ENCODE measurements around the gene EIF2AK2.

Gene EIF2AK2

GRCh38 chr2:37104178-37104577, 52.6 kb downstream of the EIF2AK2 start:
- in situ Hi-C loops (cut with MboI; ENCODE audit: low sequenced_read_pairs) = no loop called here

GRCh38 chr2:37102588-37102987, 54.2 kb downstream of the EIF2AK2 start:
- H3K36me3 ChIP-seq (replicated peaks) = peaks cover 25% of the 10 kb centered on the region
- no peaks in the 10 kb centered on the region for H3K4me1 ChIP-seq
- in situ Hi-C loops (cut with MboI; ENCODE audit: low sequenced_read_pairs) = no loop called here
- DNase-seq (ENCODE audit: low spot score in 2 of 2) = no peak
- no peaks in the 10 kb centered on the region for H3K27me3 ChIP-seq (ENCODE audit: low read depth)
- no peaks in the 10 kb centered on the region for H3K9me3 ChIP-seq
- no peak overlapping the region for H3K4me3 ChIP-seq

More at GRCh38 chr2:37104178-37104577, 52.6 kb downstream of the EIF2AK2 start:
- Histone ChIP-seq H3K9me3 (no peaks in the 10 kb centered on the region), H3K4me1 (no peaks in the 10 kb centered on the region), H3K4me3 (no peak overlapping the region), H3K36me3 (replicated peaks) (peaks cover 35% of the 10 kb centered on the region), H3K27me3 (ENCODE audit: low read depth) (no peaks in the 10 kb centered on the region)
- no peak for DNase-seq (ENCODE audit: low spot score in 2 of 2)

GRCh38 chr2:37100054-37100453, 56.7 kb downstream of the EIF2AK2 start:
- Histone ChIP-seq H3K36me3 (replicated peaks) (peaks cover 22% of the 10 kb centered on the region), H3K4me1 (no peaks in the 10 kb centered on the region), H3K4me3 (no peak overlapping the region), H3K27me3 (ENCODE audit: low read depth) (no peaks in the 10 kb centered on the region), H3K9me3 (no peaks in the 10 kb centered on the region)
- in situ Hi-C loops (cut with MboI; ENCODE audit: low sequenced_read_pairs) = no loop called here
- no peak for DNase-seq (ENCODE audit: low spot score in 2 of 2)

- Histone ChIP-seq H3K4me3 (no peak overlapping the region), H3K9me3 (no peaks in the 10 kb centered on the region), H3K36me3 (replicated peaks) (peaks cover 31% of the 10 kb centered on the region), H3K4me1 (no peaks in the 10 kb centered on the region), H3K27me3 (ENCODE audit: low read depth) (no peaks in the 10 kb centered on the region)
- in situ Hi-C loops (cut with MboI; ENCODE audit: low sequenced_read_pairs) = no loop called here
- DNase-seq (ENCODE audit: low spot score in 2 of 2) = no peak
These were observed 58.2 kb downstream of the EIF2AK2 start for GRCh38 chr2:37098416-37099118.

GRCh38 chr2:37096568-37096967, 60.2 kb downstream of the EIF2AK2 start:
- no peak overlapping the region for H3K4me3 ChIP-seq
- H3K4me1 ChIP-seq = no peaks in the 10 kb centered on the region
- DNase-seq (ENCODE audit: low spot score in 2 of 2) = no peak
- in situ Hi-C loops (cut with MboI; ENCODE audit: low sequenced_read_pairs) = no loop called here
- no peaks in the 10 kb centered on the region for H3K9me3 ChIP-seq
- no peaks in the 10 kb centered on the region for H3K27me3 ChIP-seq (ENCODE audit: low read depth)
- H3K36me3 ChIP-seq (replicated peaks) = peaks cover 34% of the 10 kb centered on the region

GRCh38 chr2:37091873-37092272, 64.9 kb downstream of the EIF2AK2 start:
- Histone ChIP-seq H3K4me3 (no peak overlapping the region), H3K4me1 (no peaks in the 10 kb centered on the region), H3K9me3 (no peaks in the 10 kb centered on the region), H3K27me3 (ENCODE audit: low read depth) (no peaks in the 10 kb centered on the region), H3K36me3 (replicated peaks) (peaks cover 26% of the 10 kb centered on the region)
- in situ Hi-C loops (cut with MboI; ENCODE audit: low sequenced_read_pairs) = no loop called here
- DNase-seq (ENCODE audit: low spot score in 2 of 2) = no peak

GRCh38 chr2:37090019-37090477, 66.7 kb downstream of the EIF2AK2 start:
- no peak for DNase-seq (ENCODE audit: low spot score in 2 of 2)
- Histone ChIP-seq H3K36me3 (replicated peaks) (peaks cover 20% of the 10 kb centered on the region), H3K4me3 (no peak overlapping the region), H3K27me3 (ENCODE audit: low read depth) (no peaks in the 10 kb centered on the region), H3K9me3 (no peaks in the 10 kb centered on the region), H3K4me1 (peaks cover 6% of the 10 kb centered on the region)
- in situ Hi-C loops (cut with MboI; ENCODE audit: low sequenced_read_pairs) = no loop called here

GRCh38 chr2:37085731-37086147, 71.0 kb downstream of the EIF2AK2 start:
- in situ Hi-C loops (cut with MboI; ENCODE audit: low sequenced_read_pairs) = no loop called here
- peaks cover 12% of the 10 kb centered on the region for H3K4me1 ChIP-seq
- H3K36me3 ChIP-seq (replicated peaks) = peaks cover 6% of the 10 kb centered on the region; the same call in 1 of the 2 replicates
- no peak for DNase-seq (ENCODE audit: low spot score in 2 of 2)
- no peaks in the 10 kb centered on the region for H3K27me3 ChIP-seq (ENCODE audit: low read depth)
- no peaks in the 10 kb centered on the region for H3K9me3 ChIP-seq
- H3K4me3 ChIP-seq = no peak overlapping the region; the same call in 1 of the 2 replicates

- H3K36me3 ChIP-seq (replicated peaks) = peaks cover 9% of the 10 kb centered on the region; the same call in 1 of the 2 replicates
- in situ Hi-C loops (cut with MboI; ENCODE audit: low sequenced_read_pairs) = no loop called here
These were observed 72.0 kb downstream of the EIF2AK2 start for GRCh38 chr2:37084797-37085196.

GRCh38 chr2:37083873-37084794, 72.6 kb downstream of the EIF2AK2 start, which contains the start of the genes GPATCH11 and HEATR5B:
GPATCH11 (plus strand) TSS chr2:37084518; CDS start chr2:37088382, 3,864 bp downstream.
HEATR5B (minus strand) TSS chr2:37084372; CDS start chr2:37083414, 958 bp downstream.
- Histone ChIP-seq H3K9me3 (no peaks in the 10 kb centered on the region), H3K36me3 (replicated peaks) (peaks cover 9% of the 10 kb centered on the region; the same call in 1 of the 2 replicates), H3K4me3 (peak within 1 kb of the TSS; percentile 84), H3K27me3 (ENCODE audit: low read depth) (no peaks in the 10 kb centered on the region), H3K4me1 (peaks cover 12% of the 10 kb centered on the region)
- peak; percentile 97 to 98 for DNase-seq (ENCODE audit: low spot score in 2 of 2)
- in situ Hi-C loops (cut with MboI; ENCODE audit: low sequenced_read_pairs) = no loop called here

More at GRCh38 chr2:37084797-37085196, 72.0 kb downstream of the EIF2AK2 start:
- no peaks in the 10 kb centered on the region for H3K27me3 ChIP-seq (ENCODE audit: low read depth)
- DNase-seq (ENCODE audit: low spot score in 2 of 2) = no peak
- H3K4me3 ChIP-seq = peak overlapping the region; percentile 84
- peaks cover 12% of the 10 kb centered on the region for H3K4me1 ChIP-seq
- no peaks in the 10 kb centered on the region for H3K9me3 ChIP-seq

GRCh38 chr2:37080689-37081088, 76.1 kb downstream of the EIF2AK2 start:
- Histone ChIP-seq H3K9me3 (no peaks in the 10 kb centered on the region), H3K4me3 (no peak overlapping the region), H3K36me3 (replicated peaks) (peaks cover 3% of the 10 kb centered on the region; the same call in 1 of the 2 replicates), H3K4me1 (peaks cover 12% of the 10 kb centered on the region), H3K27me3 (ENCODE audit: low read depth) (no peaks in the 10 kb centered on the region)
- in situ Hi-C loops (cut with MboI; ENCODE audit: low sequenced_read_pairs) = no loop called here
- DNase-seq (ENCODE audit: low spot score in 2 of 2) = no peak

- H3K27me3 ChIP-seq (ENCODE audit: low read depth) = no peaks in the 10 kb centered on the region
- peaks cover 8% of the 10 kb centered on the region for H3K4me1 ChIP-seq
- no peaks in the 10 kb centered on the region for H3K9me3 ChIP-seq
- H3K4me3 ChIP-seq = no peak overlapping the region
- peaks cover 3% of the 10 kb centered on the region; the same call in 1 of the 2 replicates for H3K36me3 ChIP-seq (replicated peaks)
- DNase-seq (ENCODE audit: low spot score in 2 of 2) = no peak
- in situ Hi-C loops (cut with MboI; ENCODE audit: low sequenced_read_pairs) = no loop called here
These were observed 76.5 kb downstream of the EIF2AK2 start for GRCh38 chr2:37080266-37080665.

- no peak overlapping the region for H3K4me3 ChIP-seq
- DNase-seq (ENCODE audit: low spot score in 2 of 2) = no peak
- H3K27me3 ChIP-seq (ENCODE audit: low read depth) = no peaks in the 10 kb centered on the region
- H3K9me3 ChIP-seq = no peaks in the 10 kb centered on the region
- in situ Hi-C loops (cut with MboI; ENCODE audit: low sequenced_read_pairs) = no loop called here
- peaks cover 3% of the 10 kb centered on the region for H3K36me3 ChIP-seq (replicated peaks)
- H3K4me1 ChIP-seq = no peaks in the 10 kb centered on the region
These were observed 85.8 kb downstream of the EIF2AK2 start for GRCh38 chr2:37070931-37071330.

Data from HAP-1 (cell line).